Adipocyte (in vitro differentiated cells): Measurements from ENCODE around the gene NFATC4.
"Not testable (repeated sequence)": the region's sequence is repeated elsewhere in the genome, so short reads cannot be mapped to it uniquely, and the experiment has no call there.

Experiments
- DNase-seq: peaks from one replicate; pipeline ENCODE4 v3.0.0-alpha.2; 2015; ENCODE audit warnings: low read depth
- H3K27me3 ChIP-seq: replicated peaks from 2 replicates; pipeline ENCODE4 v1.7.0; 2013; ENCODE audit warnings: mild to moderate bottlenecking, low read length, moderate library complexity; ENCODE audit not compliant: control insufficient read depth, insufficient read depth
- H3K36me3 ChIP-seq: 2 replicates; pipeline ENCODE4 v1.7.0; 2013; ENCODE audit warnings: low read length, mild to moderate bottlenecking, moderate library complexity; ENCODE audit not compliant: control insufficient read depth, insufficient read depth, severe bottlenecking
- H3K4me1 ChIP-seq: 2 replicates; pipeline ENCODE4 v1.7.0; 2013; ENCODE audit warnings: mild to moderate bottlenecking, low read length, moderate library complexity; ENCODE audit not compliant: control insufficient read depth, insufficient read depth
- H3K4me3 ChIP-seq: 2 replicates; pipeline ENCODE4 v1.7.0; 2013; ENCODE audit warnings: mild to moderate bottlenecking, low read length, moderate library complexity
- H3K9ac ChIP-seq: 2 replicates; pipeline ENCODE4 v1.7.0; 2013; ENCODE audit warnings: mild to moderate bottlenecking, low read length, moderate library complexity
- H3K9me3 ChIP-seq: 2 replicates; pipeline ENCODE4 v1.7.0; 2013; ENCODE audit warnings: mild to moderate bottlenecking, low read length, moderate library complexity; ENCODE audit not compliant: control insufficient read depth

Gene NFATC4

DNA sequence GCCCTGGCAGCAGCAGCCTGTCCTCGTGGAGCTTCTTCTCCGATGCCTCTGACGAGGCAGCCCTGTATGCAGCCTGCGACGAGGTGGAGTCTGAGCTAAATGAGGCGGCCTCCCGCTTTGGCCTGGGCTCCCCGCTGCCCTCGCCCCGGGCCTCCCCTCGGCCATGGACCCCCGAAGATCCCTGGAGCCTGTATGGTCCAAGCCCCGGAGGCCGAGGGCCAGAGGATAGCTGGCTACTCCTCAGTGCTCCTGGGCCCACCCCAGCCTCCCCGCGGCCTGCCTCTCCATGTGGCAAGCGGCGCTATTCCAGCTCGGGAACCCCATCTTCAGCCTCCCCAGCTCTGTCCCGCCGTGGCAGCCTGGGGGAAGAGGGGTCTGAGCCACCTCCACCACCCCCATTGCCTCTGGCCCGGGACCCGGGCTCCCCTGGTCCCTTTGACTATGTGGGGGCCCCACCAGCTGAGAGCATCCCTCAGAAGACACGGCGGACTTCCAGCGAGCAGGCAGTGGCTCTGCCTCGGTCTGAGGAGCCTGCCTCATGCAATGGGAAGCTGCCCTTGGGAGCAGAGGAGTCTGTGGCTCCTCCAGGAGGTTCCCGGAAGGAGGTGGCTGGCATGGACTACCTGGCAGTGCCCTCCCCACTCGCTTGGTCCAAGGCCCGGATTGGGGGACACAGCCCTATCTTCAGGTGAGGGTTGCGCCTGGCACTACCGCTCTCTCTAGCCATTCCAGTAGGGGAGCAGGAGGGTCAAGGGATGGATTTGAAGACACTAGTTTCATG, 2.1 kb downstream of the NFATC4 start:
- no peak for DNase-seq
- Histone ChIP-seq H3K4me3 (no peak overlapping the region), H3K9me3 (no peaks in the 10 kb centered on the region), H3K4me1 (peaks cover 40% of the 10 kb centered on the region), H3K36me3 (peaks cover 15% of the 10 kb centered on the region), H3K27me3 (no peaks in the 10 kb centered on the region), H3K9ac (no peak overlapping the region)

- H3K9ac ChIP-seq: no peak overlapping the region
- no peak overlapping the region for H3K4me3 ChIP-seq
- H3K4me1 ChIP-seq: peaks cover 33% of the 10 kb centered on the region
- no peaks in the 10 kb centered on the region for H3K27me3 ChIP-seq
- peaks cover 19% of the 10 kb centered on the region for H3K36me3 ChIP-seq
- no peaks in the 10 kb centered on the region for H3K9me3 ChIP-seq
- no peak for DNase-seq
Measured at GRCh38 chr14:24370748-24371147, 2.8 kb downstream of the NFATC4 start.

DNA sequence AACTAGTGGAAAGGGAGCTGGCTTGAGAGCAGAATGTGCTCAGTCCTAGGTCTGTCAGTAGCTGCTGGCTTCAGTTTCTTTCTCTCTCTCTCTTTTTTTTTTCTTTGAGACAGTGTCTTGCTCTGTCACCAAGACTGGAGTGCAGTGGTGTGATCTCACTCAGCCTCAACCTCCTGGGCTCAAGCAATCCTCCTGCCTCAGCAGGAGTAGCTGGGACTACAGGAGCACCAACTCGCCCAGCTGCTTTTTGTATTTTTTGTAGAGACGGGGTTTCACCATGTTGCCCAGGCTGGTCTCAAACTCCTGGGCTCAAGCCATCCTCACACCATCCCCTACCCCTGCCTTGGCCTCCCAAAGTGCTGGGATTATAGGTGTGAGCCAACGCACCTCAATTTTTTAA, 3.6 kb downstream of the NFATC4 start:
- not testable (repeated sequence) for H3K27me3 ChIP-seq, H3K9ac ChIP-seq, H3K4me3 ChIP-seq, H3K9me3 ChIP-seq, DNase-seq
- peaks cover 28% of the 10 kb centered on the region for H3K4me1 ChIP-seq
- H3K36me3 ChIP-seq: peaks cover 22% of the 10 kb centered on the region

GRCh38 chr14:24372701-24373416, 4.9 kb downstream of the NFATC4 start:
- no peak overlapping the region for H3K9ac ChIP-seq
- no peak overlapping the region for H3K4me3 ChIP-seq
- H3K36me3 ChIP-seq: peaks cover 23% of the 10 kb centered on the region
- no peaks in the 10 kb centered on the region for H3K9me3 ChIP-seq
- DNase-seq: no peak
- H3K4me1 ChIP-seq: peaks cover 23% of the 10 kb centered on the region
- no peaks in the 10 kb centered on the region for H3K27me3 ChIP-seq

- Histone ChIP-seq H3K9ac (no peak overlapping the region), H3K4me3 (no peak overlapping the region), H3K4me1 (peaks cover 10% of the 10 kb centered on the region), H3K27me3 (no peaks in the 10 kb centered on the region), H3K36me3 (peaks cover 23% of the 10 kb centered on the region), H3K9me3 (no peaks in the 10 kb centered on the region)
- no peak for DNase-seq
Measured at GRCh38 chr14:24376448-24377070, 8.6 kb downstream of the NFATC4 start.

- Histone ChIP-seq H3K4me1 (peaks cover 7% of the 10 kb centered on the region), H3K36me3 (peaks cover 23% of the 10 kb centered on the region), H3K4me3 (no peak overlapping the region)
Measured at GRCh38 chr14:24377126-24377525, 9.1 kb downstream of the NFATC4 start.

DNA sequence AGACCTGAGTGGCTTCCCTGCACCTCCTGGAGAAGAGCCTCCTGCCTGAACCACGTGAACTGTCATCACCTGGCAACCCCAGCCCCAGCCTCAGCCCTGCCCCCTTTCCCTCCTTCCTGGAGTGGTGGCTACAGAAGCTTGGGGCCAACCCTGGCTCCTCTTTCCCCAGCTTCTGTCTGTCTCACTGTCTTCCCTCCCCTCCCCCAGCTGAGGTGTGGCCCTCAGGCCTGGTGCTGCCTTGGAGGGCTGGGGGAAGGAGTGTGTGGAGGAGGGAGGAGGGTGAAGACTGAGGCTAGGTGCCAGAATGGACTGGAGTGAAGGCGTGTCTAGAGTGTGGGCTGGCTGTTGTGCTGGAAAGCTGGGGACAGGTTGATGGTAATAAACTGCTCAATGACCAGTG, 9.7 kb downstream of the NFATC4 start:
- Histone ChIP-seq H3K36me3 (peaks cover 23% of the 10 kb centered on the region), H3K4me1 (peaks cover 1% of the 10 kb centered on the region)

More at GRCh38 chr14:24377126-24377525, 9.1 kb downstream of the NFATC4 start:
- Histone ChIP-seq H3K27me3 (no peaks in the 10 kb centered on the region), H3K9ac (no peak overlapping the region), H3K9me3 (no peaks in the 10 kb centered on the region)
- DNase-seq: no peak

DNA sequence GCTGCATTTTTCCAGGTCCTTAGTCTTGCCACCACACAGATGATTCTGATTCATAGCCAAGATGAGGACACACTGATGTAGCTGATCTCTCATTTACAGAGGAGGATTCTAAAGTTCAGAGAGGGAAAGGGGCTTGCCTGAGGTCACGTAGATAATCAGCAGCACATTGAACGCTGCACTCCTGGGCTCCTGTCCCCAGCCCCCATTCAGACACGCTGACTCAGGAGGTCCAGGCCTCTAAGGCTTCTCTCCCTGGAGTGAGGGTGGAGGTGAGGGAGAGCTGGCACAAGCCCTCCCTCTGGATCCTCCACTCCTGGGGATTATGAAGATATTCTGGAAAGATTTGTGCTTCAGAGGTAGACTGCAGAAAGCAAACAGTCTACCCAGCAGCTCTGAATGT, 10.3 kb downstream of the NFATC4 start:
- Histone ChIP-seq H3K4me1 (no peaks in the 10 kb centered on the region), H3K9ac (no peak overlapping the region), H3K27me3 (no peaks in the 10 kb centered on the region), H3K9me3 (no peaks in the 10 kb centered on the region), H3K36me3 (peaks cover 18% of the 10 kb centered on the region), H3K4me3 (no peak overlapping the region)
- DNase-seq: no peak

More for the DNA sequence above, 9.7 kb downstream of the NFATC4 start:
- H3K9ac ChIP-seq: no peak overlapping the region
- no peak overlapping the region for H3K4me3 ChIP-seq
- no peak for DNase-seq
- no peaks in the 10 kb centered on the region for H3K9me3 ChIP-seq
- no peaks in the 10 kb centered on the region for H3K27me3 ChIP-seq

DNA sequence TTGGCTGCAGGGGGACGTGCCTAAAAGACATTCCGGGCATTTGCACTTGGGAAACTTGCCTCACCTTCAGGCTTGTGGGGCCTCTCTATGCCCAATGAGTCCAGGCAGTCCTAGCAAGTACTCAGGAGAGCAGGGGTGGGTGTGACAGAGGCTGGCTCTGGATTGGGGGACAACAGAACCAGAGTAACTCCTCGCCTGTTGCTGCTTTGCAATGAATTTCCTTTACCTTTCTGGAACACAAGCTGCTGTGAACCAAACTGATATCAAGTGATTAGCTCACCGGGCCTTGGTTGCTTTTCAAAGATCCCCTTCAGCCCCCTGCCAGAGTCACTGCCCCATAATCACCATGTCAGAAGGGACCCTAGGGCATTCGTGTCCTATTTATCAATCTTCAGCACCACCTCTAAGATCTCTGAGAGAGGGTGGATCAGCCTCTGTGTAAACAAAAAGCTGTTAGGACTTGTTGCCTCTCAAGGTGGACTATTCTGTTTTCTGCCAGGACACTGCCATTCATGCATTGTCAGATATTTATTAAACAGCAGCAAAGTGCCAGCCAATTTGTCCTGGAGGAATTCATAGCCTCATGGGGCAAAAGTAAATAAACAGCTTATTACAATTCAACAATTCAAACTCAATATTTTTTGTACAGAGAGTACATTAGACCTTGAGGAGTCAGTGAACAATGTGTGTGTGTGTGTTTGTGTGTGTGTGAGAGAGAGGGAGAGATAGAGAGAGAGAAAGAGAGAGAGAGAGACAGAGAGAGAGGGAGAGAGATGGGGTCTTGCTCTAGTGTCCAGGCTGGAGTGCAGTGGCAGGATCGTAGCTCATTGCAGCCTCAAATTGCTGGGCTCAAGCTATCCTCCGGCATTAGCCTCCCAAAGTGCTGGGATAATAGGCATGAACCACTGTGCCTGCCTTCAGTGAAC, 11.3 kb downstream of the NFATC4 start:
- Histone ChIP-seq H3K4me3 (no peak overlapping the region), H3K9ac (no peak overlapping the region), H3K9me3 (no peaks in the 10 kb centered on the region), H3K36me3 (peaks cover 14% of the 10 kb centered on the region), H3K4me1 (no peaks in the 10 kb centered on the region), H3K27me3 (no peaks in the 10 kb centered on the region)
- DNase-seq: no peak

- Histone ChIP-seq H3K27me3 (no peaks in the 10 kb centered on the region), H3K36me3 (peaks cover 8% of the 10 kb centered on the region), H3K4me1 (no peaks in the 10 kb centered on the region), H3K4me3 (no peak overlapping the region), H3K9ac (no peak overlapping the region), H3K9me3 (no peaks in the 10 kb centered on the region)
- no peak for DNase-seq
Measured at GRCh38 chr14:24379907-24380730, 12.1 kb downstream of the NFATC4 start.
